Upper lobe of left lung (tissue), 4 donors: Measurements from ENCODE around the gene ZSCAN25.

ENCODE experiments used
- EP300 ChIP-seq, 4 donors: sonication (generic); formaldehyde crosslinking; IDR thresholded peaks; one replicate each; pipeline ENCODE4 v1.5.1; 2017; ENCODE audit warnings: antibody characterized with exemption in 4 of 4, control low read depth in 2 of 4
- POLR2A ChIP-seq, 4 donors: fragments of 450-650 bp; IDR thresholded peaks; one replicate each; pipeline ENCODE4 v1.5.1; 2016 to 2017; ENCODE audit warnings: antibody characterized with exemption in 4 of 4, mild to moderate bottlenecking in 2 of 4
- TF ChIP-seq, protein P1 (sequence below), 6 experiments: fragments of 450-650 bp in 4 of 6; fragments of 200-600 bp in 2 of 6; sonication (generic) in 2 of 6; IDR thresholded peaks; one replicate each; pipeline ENCODE4 v1.5.1; 2016 to 2019; ENCODE audit warnings: antibody characterized with exemption in 6 of 6

DNA sequence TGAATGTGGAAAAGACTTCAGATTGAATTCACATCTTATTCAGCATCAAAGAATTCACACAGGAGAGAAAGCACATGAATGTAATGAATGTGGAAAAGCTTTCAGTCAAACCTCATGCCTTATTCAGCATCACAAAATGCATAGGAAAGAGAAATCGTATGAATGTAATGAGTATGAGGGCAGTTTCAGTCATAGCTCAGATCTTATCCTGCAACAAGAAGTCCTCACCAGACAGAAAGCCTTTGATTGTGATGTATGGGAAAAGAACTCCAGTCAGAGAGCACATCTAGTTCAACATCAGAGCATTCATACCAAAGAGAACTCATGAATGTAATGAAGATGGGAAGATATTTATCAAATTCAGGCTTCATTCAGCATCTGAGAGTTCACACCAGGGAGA, 43.5 kb upstream of the ZSCAN25 start:
- TF ChIP-seq, protein P1, sequence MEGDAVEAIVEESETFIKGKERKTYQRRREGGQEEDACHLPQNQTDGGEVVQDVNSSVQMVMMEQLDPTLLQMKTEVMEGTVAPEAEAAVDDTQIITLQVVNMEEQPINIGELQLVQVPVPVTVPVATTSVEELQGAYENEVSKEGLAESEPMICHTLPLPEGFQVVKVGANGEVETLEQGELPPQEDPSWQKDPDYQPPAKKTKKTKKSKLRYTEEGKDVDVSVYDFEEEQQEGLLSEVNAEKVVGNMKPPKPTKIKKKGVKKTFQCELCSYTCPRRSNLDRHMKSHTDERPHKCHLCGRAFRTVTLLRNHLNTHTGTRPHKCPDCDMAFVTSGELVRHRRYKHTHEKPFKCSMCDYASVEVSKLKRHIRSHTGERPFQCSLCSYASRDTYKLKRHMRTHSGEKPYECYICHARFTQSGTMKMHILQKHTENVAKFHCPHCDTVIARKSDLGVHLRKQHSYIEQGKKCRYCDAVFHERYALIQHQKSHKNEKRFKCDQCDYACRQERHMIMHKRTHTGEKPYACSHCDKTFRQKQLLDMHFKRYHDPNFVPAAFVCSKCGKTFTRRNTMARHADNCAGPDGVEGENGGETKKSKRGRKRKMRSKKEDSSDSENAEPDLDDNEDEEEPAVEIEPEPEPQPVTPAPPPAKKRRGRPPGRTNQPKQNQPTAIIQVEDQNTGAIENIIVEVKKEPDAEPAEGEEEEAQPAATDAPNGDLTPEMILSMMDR (IDR thresholded peaks at IDR 0.05), result no peak
- TF ChIP-seq EP300 (IDR thresholded peaks at IDR 0.05), result no peak
- no peak for TF ChIP-seq POLR2A (IDR thresholded peaks at IDR 0.05)
